ENCODE results near the gene SPDEF.

The SPDEF gene

GRCh38 chr6:34565722-34566137 lies 9.6 kb upstream of the SPDEF start:
- no peak for DNase-seq (ENCODE audit: extremely low read depth, low read depth)
- H3K4me3 ChIP-seq (replicated peaks; ENCODE audit: low read depth, low read length) = no peak overlapping the region
- TF ChIP-seq CTCF (IDR thresholded peaks at IDR 0.05; ENCODE audit: low read depth, low read length, missing control alignments) = no peak

GRCh38 chr6:34564181-34564580 lies 8.1 kb upstream of the SPDEF start:
- DNase-seq (ENCODE audit: extremely low read depth, low read depth) = no peak
- TF ChIP-seq CTCF (IDR thresholded peaks at IDR 0.05; ENCODE audit: low read depth, low read length, missing control alignments) = no peak
- H3K4me3 ChIP-seq (replicated peaks; ENCODE audit: low read depth, low read length) = no peak overlapping the region

DNA sequence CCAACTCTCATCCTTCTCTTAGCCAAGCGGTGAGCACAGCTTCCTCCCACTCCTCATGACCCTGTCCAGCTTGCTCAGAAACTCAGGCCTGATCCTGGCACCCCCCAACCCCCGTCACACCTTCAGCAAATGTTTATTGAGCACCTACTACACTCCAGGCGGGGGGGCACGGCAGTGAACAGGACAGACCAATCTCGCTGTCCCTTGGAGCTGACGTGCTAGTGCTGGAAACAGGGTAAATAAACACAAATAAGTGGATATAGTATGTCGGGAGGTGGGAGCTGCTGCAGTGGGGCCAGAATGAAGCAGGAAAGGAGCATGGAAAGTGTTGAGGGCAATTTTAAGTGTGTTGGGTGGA lies 7.4 kb upstream of the SPDEF start:
- no peak for TF ChIP-seq CTCF (IDR thresholded peaks at IDR 0.05; ENCODE audit: low read depth, low read length, missing control alignments)
- H3K4me3 ChIP-seq (replicated peaks; ENCODE audit: low read depth, low read length) = no peak overlapping the region
- no peak for DNase-seq (ENCODE audit: extremely low read depth, low read depth)

- no peak overlapping the region for H3K4me3 ChIP-seq (replicated peaks; ENCODE audit: low read depth, low read length)
- DNase-seq (ENCODE audit: extremely low read depth, low read depth) = no peak
- no peak for TF ChIP-seq CTCF (IDR thresholded peaks at IDR 0.05; ENCODE audit: low read depth, low read length, missing control alignments)
Observed at GRCh38 chr6:34562861-34563512, 6.9 kb upstream of the SPDEF start.

GRCh38 chr6:34562350-34562749 lies 6.2 kb upstream of the SPDEF start:
- no peak for TF ChIP-seq CTCF (IDR thresholded peaks at IDR 0.05; ENCODE audit: low read depth, low read length, missing control alignments)
- no peak overlapping the region for H3K4me3 ChIP-seq (replicated peaks; ENCODE audit: low read depth, low read length)
- DNase-seq (ENCODE audit: extremely low read depth, low read depth) = no peak

DNA sequence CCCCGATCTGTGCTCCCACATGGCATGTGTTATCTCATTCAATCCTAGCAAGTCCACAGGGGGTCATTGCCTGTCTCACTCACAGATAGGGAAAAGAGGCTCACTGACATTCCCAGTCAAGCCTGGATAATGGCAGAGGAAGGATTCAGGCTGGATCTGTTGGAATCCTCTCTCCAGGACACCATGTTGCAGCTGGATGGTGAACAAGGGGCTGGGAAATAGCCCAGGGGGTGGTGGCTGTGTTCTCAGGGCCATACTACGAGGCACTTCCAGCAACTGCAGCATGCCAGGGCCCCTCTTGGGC lies 5.0 kb upstream of the SPDEF start:
- no peak for DNase-seq (ENCODE audit: extremely low read depth, low read depth)
- no peak for TF ChIP-seq CTCF (IDR thresholded peaks at IDR 0.05; ENCODE audit: low read depth, low read length, missing control alignments)
- H3K4me3 ChIP-seq (replicated peaks; ENCODE audit: low read depth, low read length) = no peak overlapping the region
